ENCODE data around the gene KRT74.

DNA sequence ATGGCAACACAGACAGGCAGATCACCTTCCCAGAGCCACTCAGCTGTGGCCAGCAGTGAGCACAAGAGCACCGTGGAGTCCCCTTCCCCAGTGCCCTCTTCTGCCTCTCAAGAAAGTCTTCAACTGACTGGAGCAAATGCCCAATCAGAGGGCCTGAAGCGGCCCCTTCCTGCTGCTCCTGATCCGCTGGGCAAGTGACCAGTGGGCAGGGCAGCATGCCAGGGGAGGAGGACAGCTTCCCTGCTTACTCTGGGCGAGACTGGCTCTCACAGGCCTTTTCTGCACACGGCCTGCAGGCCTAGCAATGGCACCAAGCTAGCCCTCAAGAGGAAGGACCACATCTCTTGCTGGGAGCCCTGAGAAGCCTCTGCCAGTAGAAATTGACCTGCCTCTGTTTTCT, 21.6 kb downstream of the KRT74 start:
- no peak for TF ChIP-seq GATA3 (IDR thresholded peaks at IDR 0.05; ENCODE audit: low read depth, low read length)
- TF ChIP-seq GATA2 (IDR thresholded peaks at IDR 0.05; ENCODE audit: low read depth, low read length): no peak
